ENCODE results near the gene BICDL1. TPM values are rescaled to one million over a fixed set of nuclear protein-coding genes. Genes with fewer than 3 reads are reported as not detected.

BICDL1 gene
- total RNA-seq, 1 donor from 2014 or later: 40.1 TPM

- Mint-ChIP-seq H3K4me1 (peaks cover 34% of the 10 kb centered on the region), H3K9me3 (no peaks in the 10 kb centered on the region), H3K4me3 (peak overlapping the region; percentile 76), H3K27me3 (ENCODE audit: low read depth) (no peaks in the 10 kb centered on the region), H3K27ac (peak overlapping the region; percentile 83), H3K36me3 (peaks cover 6% of the 10 kb centered on the region)
- peak; percentile 97 to 99 for DNase-seq (ENCODE audit: low spot score in 2 of 2, unreplicated experiment in 2 of 2)
- TF ChIP-seq, protein P1, sequence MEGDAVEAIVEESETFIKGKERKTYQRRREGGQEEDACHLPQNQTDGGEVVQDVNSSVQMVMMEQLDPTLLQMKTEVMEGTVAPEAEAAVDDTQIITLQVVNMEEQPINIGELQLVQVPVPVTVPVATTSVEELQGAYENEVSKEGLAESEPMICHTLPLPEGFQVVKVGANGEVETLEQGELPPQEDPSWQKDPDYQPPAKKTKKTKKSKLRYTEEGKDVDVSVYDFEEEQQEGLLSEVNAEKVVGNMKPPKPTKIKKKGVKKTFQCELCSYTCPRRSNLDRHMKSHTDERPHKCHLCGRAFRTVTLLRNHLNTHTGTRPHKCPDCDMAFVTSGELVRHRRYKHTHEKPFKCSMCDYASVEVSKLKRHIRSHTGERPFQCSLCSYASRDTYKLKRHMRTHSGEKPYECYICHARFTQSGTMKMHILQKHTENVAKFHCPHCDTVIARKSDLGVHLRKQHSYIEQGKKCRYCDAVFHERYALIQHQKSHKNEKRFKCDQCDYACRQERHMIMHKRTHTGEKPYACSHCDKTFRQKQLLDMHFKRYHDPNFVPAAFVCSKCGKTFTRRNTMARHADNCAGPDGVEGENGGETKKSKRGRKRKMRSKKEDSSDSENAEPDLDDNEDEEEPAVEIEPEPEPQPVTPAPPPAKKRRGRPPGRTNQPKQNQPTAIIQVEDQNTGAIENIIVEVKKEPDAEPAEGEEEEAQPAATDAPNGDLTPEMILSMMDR (IDR thresholded peaks at IDR 0.05; ENCODE audit: unreplicated experiment): no peak
Observed at GRCh38 chr12:120116792-120117651, 128.0 kb downstream of the BICDL1 start.

DNA sequence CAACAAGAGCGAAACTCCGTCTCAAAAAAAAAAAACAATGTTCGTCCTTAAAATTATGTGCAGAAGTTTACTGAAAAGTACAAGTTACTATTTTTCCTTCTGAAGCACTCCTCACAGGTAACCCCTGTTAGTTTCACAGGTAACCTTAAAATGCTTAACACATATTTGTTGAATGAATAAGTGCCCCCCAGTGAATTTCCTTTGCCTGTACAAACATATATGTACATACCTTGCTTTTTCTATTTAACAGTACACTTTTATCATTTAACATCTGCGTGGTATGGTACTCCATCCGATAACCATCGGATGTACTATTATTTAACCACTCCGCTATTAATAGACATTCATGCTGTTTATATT is 128.9 kb downstream of the BICDL1 start:
- TF ChIP-seq, protein P1 (IDR thresholded peaks at IDR 0.05; ENCODE audit: unreplicated experiment): no peak
- no peaks in the 10 kb centered on the region for H3K27me3 Mint-ChIP-seq (ENCODE audit: low read depth)
- peaks cover 6% of the 10 kb centered on the region for H3K36me3 Mint-ChIP-seq
- peak overlapping the region; percentile 75 for H3K27ac Mint-ChIP-seq
- H3K4me1 Mint-ChIP-seq: peaks cover 31% of the 10 kb centered on the region
- no peak for DNase-seq (ENCODE audit: low spot score in 2 of 2, unreplicated experiment in 2 of 2)
- H3K4me3 Mint-ChIP-seq: peak overlapping the region; percentile 76
- no peaks in the 10 kb centered on the region for H3K9me3 Mint-ChIP-seq

GRCh38 chr12:120118321-120119061 is 129.5 kb downstream of the BICDL1 start:
- H3K4me3 Mint-ChIP-seq: peak overlapping the region; percentile 76
- H3K9me3 Mint-ChIP-seq: no peaks in the 10 kb centered on the region
- H3K36me3 Mint-ChIP-seq: peaks cover 4% of the 10 kb centered on the region
- DNase-seq (ENCODE audit: low spot score in 2 of 2, unreplicated experiment in 2 of 2): no peak
- H3K27me3 Mint-ChIP-seq (ENCODE audit: low read depth): no peaks in the 10 kb centered on the region
- H3K4me1 Mint-ChIP-seq: peaks cover 31% of the 10 kb centered on the region
- TF ChIP-seq, protein P1 (IDR thresholded peaks at IDR 0.05; ENCODE audit: unreplicated experiment): no peak
- H3K27ac Mint-ChIP-seq: no peak overlapping the region

DNA sequence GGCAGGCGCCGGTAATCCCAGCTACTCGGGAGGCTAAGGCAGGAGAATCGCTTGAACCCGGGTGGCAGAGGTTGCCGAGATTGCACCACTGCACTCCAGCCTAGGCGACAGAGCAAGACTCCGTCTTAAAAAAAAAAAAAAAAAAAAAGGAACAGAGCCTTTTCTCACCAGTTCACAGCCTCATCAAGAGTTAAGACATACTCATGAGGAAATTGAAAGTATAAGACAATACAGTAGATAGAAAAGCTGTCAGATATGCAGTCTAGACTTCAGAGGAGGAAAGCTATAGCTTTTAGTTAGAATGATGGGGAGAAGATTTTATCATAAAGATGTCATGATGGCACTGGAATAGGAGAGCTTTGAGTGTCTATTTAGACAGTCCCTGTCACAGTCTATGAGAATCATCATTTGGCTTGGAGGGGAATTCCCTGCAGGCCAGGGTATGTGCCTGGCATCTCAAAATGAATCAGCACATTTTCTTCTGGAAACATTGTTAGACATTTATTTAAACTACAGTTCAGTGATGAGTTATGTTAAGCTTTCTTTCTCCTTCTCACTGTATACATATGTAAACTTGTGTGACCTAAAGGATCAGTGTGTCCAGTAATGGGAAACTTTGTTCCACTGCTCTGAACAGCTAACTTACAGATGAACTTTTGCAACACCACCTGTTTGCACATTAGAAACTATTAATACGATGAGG is 130.4 kb downstream of the BICDL1 start:
- H3K4me3 Mint-ChIP-seq: no peak overlapping the region
- TF ChIP-seq, protein P1 (IDR thresholded peaks at IDR 0.05; ENCODE audit: unreplicated experiment): no peak
- no peak for DNase-seq (ENCODE audit: low spot score in 2 of 2, unreplicated experiment in 2 of 2)
- H3K4me1 Mint-ChIP-seq: peaks cover 31% of the 10 kb centered on the region
- H3K9me3 Mint-ChIP-seq: no peaks in the 10 kb centered on the region
- H3K27me3 Mint-ChIP-seq (ENCODE audit: low read depth): no peaks in the 10 kb centered on the region
- H3K27ac Mint-ChIP-seq: no peak overlapping the region
- H3K36me3 Mint-ChIP-seq: peaks cover under 1% of the 10 kb centered on the region

DNA sequence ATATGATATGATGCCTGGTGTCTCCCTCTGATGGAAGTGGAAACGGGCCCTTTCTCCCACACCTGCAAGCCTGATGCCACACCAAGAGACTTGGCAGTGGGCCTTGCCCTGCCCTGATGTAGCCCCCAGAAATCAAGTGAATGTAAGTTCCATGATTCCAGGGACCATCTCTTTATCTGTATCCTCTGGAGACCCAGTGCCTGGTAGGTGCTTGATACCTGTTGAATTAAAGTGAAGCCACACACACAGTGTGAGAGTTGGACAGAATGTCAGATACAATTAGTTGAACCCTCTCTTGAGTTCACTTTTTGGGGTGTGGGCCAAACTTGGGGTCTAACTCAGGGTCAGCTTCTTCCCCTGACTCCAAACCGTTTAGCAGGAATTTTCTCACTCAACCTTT is 132.3 kb downstream of the BICDL1 start:
- Mint-ChIP-seq H3K36me3 (no peaks in the 10 kb centered on the region), H3K27ac (no peak overlapping the region), H3K27me3 (ENCODE audit: low read depth) (no peaks in the 10 kb centered on the region), H3K4me3 (no peak overlapping the region), H3K9me3 (no peaks in the 10 kb centered on the region), H3K4me1 (peaks cover 18% of the 10 kb centered on the region)
- no peak for DNase-seq (ENCODE audit: low spot score in 2 of 2, unreplicated experiment in 2 of 2)
- TF ChIP-seq, protein P1 (IDR thresholded peaks at IDR 0.05; ENCODE audit: unreplicated experiment): no peak

Measured in mesothelial cell of epicardium (in vitro differentiated cells).